SU-DHL-6 (cell line): ENCODE data around the gene STAG2.

Experiments used
- EZH2phosphoT487 ChIP-seq: fragments of 200-600 bp; sonication (generic), shearing (Covaris generic); conservative IDR thresholded peaks from 2 replicates; pipeline ENCODE4 v1.6.1; 2018; ENCODE audit warnings: mild to moderate bottlenecking, antibody characterized with exemption, low read length, moderate library complexity, mixed read lengths
- TF ChIP-seq, protein P1 (sequence below): fragments of 200-600 bp; sonication (generic); IDR thresholded peaks from one replicate; pipeline ENCODE4 v1.5.1; 2017; ENCODE audit warnings: antibody characterized with exemption, mild to moderate bottlenecking, low read length, moderate library complexity; ENCODE audit not compliant: insufficient read depth, poor library complexity, severe bottlenecking

DNA sequence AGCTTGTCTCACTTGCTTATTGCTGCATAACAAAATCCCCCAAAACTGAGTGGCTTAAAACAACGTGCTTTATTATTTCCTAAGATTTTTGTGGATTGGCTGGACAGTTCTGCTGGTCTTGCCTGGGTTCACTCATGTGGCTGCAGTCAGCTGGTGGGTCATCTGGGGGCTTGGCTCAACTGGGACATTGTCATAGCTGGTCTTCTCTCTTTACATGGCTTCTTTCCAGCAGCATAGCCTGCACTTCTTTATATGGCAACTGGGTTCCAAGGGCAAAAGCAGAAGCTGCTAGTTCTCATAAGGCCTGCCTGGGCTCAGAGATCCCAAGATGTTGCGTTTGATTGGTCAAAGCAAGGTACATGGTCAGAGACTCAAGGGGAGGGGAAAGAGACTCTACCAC, 33.7 kb upstream of the STAG2 start:
- TF ChIP-seq, protein P1, sequence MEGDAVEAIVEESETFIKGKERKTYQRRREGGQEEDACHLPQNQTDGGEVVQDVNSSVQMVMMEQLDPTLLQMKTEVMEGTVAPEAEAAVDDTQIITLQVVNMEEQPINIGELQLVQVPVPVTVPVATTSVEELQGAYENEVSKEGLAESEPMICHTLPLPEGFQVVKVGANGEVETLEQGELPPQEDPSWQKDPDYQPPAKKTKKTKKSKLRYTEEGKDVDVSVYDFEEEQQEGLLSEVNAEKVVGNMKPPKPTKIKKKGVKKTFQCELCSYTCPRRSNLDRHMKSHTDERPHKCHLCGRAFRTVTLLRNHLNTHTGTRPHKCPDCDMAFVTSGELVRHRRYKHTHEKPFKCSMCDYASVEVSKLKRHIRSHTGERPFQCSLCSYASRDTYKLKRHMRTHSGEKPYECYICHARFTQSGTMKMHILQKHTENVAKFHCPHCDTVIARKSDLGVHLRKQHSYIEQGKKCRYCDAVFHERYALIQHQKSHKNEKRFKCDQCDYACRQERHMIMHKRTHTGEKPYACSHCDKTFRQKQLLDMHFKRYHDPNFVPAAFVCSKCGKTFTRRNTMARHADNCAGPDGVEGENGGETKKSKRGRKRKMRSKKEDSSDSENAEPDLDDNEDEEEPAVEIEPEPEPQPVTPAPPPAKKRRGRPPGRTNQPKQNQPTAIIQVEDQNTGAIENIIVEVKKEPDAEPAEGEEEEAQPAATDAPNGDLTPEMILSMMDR, result no peak
- no peak for TF ChIP-seq EZH2phosphoT487
